ENCODE results near the gene DSCAM.
A peak's percentile ranks its signal among the peaks of the same experiment; 100 is the strongest.

Gene DSCAM

DNA sequence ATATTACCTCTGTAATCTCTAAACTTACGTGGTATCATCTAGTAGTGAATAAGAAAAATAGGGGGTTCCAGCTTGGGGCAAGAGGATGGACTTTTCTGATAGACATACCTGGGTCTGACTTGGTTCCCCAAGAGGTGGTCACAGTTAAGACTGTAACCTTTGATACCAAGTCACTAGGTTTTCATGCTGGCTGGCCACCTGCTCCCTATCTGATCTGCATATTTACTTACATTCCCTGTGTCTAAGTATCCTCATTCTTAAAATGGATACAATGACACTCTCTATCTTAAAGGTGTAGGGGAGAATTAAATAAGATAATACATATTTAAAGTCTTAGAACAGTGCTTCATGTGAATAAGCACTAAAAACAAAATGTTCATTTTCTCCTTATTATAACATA, 312.1 kb downstream of the DSCAM start:
- TF ChIP-seq, protein P1, sequence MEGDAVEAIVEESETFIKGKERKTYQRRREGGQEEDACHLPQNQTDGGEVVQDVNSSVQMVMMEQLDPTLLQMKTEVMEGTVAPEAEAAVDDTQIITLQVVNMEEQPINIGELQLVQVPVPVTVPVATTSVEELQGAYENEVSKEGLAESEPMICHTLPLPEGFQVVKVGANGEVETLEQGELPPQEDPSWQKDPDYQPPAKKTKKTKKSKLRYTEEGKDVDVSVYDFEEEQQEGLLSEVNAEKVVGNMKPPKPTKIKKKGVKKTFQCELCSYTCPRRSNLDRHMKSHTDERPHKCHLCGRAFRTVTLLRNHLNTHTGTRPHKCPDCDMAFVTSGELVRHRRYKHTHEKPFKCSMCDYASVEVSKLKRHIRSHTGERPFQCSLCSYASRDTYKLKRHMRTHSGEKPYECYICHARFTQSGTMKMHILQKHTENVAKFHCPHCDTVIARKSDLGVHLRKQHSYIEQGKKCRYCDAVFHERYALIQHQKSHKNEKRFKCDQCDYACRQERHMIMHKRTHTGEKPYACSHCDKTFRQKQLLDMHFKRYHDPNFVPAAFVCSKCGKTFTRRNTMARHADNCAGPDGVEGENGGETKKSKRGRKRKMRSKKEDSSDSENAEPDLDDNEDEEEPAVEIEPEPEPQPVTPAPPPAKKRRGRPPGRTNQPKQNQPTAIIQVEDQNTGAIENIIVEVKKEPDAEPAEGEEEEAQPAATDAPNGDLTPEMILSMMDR (conservative IDR thresholded peaks at IDR 0.05): no peak
- H3K27ac ChIP-seq: no peak overlapping the region

DNA sequence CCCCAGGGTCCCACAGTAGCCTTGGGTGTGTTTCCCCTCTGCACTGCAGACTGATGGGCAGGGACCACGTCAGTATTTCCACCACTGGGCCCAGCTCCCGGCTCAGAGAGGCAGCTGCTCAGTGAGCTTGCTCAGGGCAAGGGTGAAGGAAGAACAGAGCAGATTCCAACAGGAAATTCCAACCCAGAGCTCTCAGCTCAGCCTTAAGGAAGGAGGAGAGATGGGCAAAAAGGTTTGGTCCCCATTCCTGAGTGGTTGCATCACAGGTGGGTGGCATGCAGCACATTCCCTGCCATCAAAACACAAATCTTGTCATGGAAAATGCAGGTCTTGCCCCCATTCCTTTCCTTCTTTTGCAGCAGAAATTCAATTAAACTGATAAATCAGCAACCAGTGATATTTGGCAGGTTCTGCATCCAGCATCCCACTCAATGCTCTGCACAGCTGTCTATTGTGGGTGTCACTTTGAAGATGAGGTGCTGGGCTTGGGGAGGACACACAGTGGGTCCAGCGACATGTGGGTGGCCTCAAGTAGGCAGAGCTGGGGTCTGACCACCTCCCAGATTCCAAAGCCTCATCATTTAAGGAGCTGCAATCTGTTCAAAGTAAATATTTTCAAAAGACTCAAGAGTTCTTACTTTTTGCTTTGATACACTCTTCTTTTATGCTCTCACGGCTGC, 315.4 kb downstream of the DSCAM start:
- TF ChIP-seq, protein P1 (conservative IDR thresholded peaks at IDR 0.05): no peak
- H3K27ac ChIP-seq: no peak overlapping the region; the same call in 1 of the 2 replicates

DNA sequence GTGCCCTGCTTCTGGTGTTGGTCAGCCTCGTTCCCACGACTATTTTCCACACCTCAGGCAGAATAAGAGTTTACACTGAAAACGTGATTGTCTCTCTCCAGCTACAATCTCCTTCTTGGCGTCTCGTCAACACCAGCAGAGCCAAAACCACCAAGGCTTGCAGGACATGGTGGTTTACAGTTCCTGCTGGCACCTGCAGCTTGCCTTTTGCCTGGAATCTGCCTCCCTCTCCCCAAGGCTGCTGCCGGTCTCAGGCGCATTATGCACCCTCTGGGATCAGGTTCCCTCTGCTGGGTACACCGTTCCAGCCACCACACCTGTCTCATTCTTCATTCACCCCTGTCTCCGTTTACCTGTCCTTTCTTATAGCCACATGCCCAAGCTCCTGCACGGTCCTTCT, 315.9 kb downstream of the DSCAM start:
- peak overlapping the region; percentile 40; the same call in 1 of the 2 replicates for H3K27ac ChIP-seq
- TF ChIP-seq, protein P1 (conservative IDR thresholded peaks at IDR 0.05): no peak

DNA sequence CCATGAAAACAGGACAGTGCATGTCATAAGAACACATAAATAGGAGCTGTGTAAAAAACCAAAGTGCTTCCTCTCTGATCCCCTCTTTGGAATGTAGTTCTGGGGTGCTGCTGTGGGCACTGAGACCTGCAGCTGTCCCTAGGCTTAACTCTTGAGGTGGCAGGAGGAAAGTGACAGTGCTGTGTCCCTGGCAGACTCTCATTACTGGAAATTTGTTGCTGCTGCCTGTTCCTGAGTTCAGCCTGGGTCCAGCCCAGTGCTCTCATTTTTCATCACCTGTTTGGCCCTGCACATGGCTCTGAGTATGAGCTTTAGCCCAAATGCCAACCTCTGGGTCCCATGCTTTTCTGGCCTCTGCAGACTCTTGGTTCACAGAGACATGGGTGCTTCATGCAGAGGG, 329.3 kb downstream of the DSCAM start:
- no peak overlapping the region for H3K27ac ChIP-seq
- TF ChIP-seq, protein P1 (conservative IDR thresholded peaks at IDR 0.05): no peak

DNA sequence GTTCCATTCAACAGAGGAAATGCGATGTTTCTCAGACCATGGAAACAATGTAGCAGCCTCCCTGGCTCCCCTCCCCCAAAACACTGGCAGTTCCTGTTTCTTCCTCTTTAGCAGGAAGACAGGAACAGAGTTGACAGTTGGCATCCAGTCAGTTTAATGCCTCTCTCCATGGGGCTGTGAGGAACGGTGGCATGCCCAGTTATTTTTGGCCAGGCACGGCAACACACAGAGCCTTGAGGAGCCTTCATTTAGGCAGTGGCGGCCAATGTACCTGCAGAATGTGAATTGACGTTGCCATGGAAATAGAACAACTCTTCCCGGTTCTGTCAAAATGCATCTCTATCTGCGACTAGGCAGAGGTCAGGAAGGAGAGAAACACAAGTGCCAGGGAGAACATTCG, 330.6 kb downstream of the DSCAM start:
- H3K27ac ChIP-seq: peak overlapping the region; percentile 21
- TF ChIP-seq, protein P1 (conservative IDR thresholded peaks at IDR 0.05): peak; percentile 13; the same call in 1 of the 2 replicates

DNA sequence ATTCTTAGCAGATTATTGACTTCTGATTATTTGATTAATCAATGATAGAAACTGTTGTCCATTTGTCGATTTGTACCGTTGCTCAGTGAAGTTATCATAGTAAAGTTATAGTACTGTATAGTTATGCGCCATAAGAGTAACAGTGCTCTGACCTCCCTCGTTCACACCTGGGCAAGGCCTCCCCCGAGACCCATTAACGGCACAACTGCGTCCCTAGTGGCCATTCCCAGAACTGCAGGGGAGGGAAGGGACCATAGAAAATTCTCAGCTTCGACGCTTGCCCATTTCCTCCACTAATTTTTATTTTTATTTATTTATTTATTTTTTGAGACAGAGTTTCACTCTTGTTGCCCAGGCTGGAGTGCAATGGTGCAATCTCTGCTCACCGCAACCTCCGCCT, 334.4 kb downstream of the DSCAM start:
- TF ChIP-seq, protein P1 (conservative IDR thresholded peaks at IDR 0.05): peak; percentile 60
- H3K27ac ChIP-seq: no peak overlapping the region

DNA sequence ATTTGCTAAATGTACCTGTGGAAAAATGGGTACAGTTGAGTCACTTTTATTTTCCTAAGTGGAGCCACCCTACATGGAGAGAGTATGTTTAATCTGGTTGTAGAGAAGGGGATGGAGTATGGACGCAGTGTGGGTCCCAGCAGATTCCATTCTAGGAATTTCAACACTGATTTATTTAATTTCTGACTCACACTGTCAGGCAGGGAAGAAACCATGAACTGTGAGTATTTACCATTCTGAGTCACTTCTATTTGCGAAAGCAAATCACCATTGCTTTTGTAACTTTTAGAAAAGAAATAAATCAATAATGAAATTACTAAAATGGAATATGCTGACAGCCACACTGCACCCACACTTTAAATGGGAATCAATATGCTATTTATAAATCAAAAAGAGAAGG, 339.0 kb downstream of the DSCAM start:
- no peak overlapping the region for H3K27ac ChIP-seq
- TF ChIP-seq, protein P1 (conservative IDR thresholded peaks at IDR 0.05): no peak

Measured in VCaP (cell line).